GM12878 (cell line): ENCODE measurements around the gene POMT1. TPM values are rescaled to one million over a fixed set of nuclear protein-coding genes. Genes with fewer than 3 reads are reported as not detected.

Experiments
- ATAC-seq: fragments of 200-7000 bp; cut with Tn5 transposase; 3 replicates; pipeline ENCODE4 v1.9.1; 2020; ENCODE audit warnings: mild to moderate bottlenecking, moderate library complexity
- BruUV-seq: library from RNA; stranded (reverse); fragments of 400-500 nt; replicated peaks from 2 replicates; lab custom pipeline; 2021; lab: Mats Ljungman, UMichigan
- CTCF ChIA-PET: fragments of 300-600 bp; sonication (Branson Sonifier 250); formaldehyde crosslinking; extraction: SDS; loops from one replicate; lab custom pipeline; 2021; ENCODE audit warnings: inconsistent platforms; lab: Yijun Ruan, JAX
- POLR2A ChIA-PET: fragments of 350-600 bp; formaldehyde crosslinking; extraction: SDS; loops from one replicate; lab custom pipeline; 2021; ENCODE audit warnings: inconsistent platforms; lab: Charles Lee
- RAD21 ChIA-PET: fragments of 300-600 bp; sonication (Branson Sonifier 250); formaldehyde crosslinking; loops from one replicate; lab custom pipeline; 2023; ENCODE audit warnings: antibody characterized with exemption; ENCODE audit not compliant: unreplicated experiment; lab: Charles Lee
- SMC1A ChIA-PET: fragments of 300-600 bp; sonication (Branson Sonifier 250); formaldehyde crosslinking; loops from one replicate; lab custom pipeline; 2023; ENCODE audit not compliant: unreplicated experiment, uncharacterized antibody; lab: Charles Lee
- DNase-seq: peaks from one replicate; pipeline ENCODE4 v3.0.0-alpha.2; 2011; ENCODE audit warnings: low read depth, low spot score
- FAIRE-seq: peaks from 3 replicates; lab custom pipeline; 2011; peaks lifted over from hg19 to GRCh38; lab: Jason Lieb, UNC
- H2AFZ ChIP-seq: 2 replicates; pipeline ENCODE4 v1.6.0; 2011; ENCODE audit warnings: low read depth, low read length, control low read depth; ENCODE audit not compliant: control insufficient read depth
- H3K27ac ChIP-seq: 2 replicates; pipeline ENCODE4 v1.5.1; 2011; ENCODE audit warnings: control low read depth; ENCODE audit not compliant: control insufficient read depth, insufficient read depth
- H3K27me3 ChIP-seq, 2 experiments: replicated peaks in 1 of 2; 2 replicates each; pipeline versions ENCODE4 v1.6.0 to v1.6.1; 2011; ENCODE audit warnings: low read length in 1 of 2; ENCODE audit not compliant: control insufficient read depth in 2 of 2, insufficient read depth in 2 of 2
- H3K36me3 ChIP-seq, 2 experiments: 2 replicates each; pipeline ENCODE4 v1.5.1; 2011; ENCODE audit warnings: low read length in 1 of 2; ENCODE audit not compliant: control insufficient read depth in 2 of 2, insufficient read depth in 2 of 2
- H3K4me1 ChIP-seq: 2 replicates; pipeline ENCODE4 v1.6.1; 2011; ENCODE audit warnings: mild to moderate bottlenecking, low read length, moderate library complexity, mixed read lengths; ENCODE audit not compliant: control insufficient read depth, insufficient read depth
- H3K4me2 ChIP-seq: 2 replicates; pipeline ENCODE4 v1.6.0; 2011; ENCODE audit warnings: control low read depth; ENCODE audit not compliant: control insufficient read depth, insufficient read depth
- H3K4me3 ChIP-seq: fragments of 200-600 bp; sonication (generic); 2 replicates; pipeline ENCODE4 v1.5.1; 2016
- H3K79me2 ChIP-seq: 2 replicates; pipeline ENCODE4 v1.6.0; 2011; ENCODE audit warnings: low read length; ENCODE audit not compliant: control insufficient read depth, insufficient read depth
- H3K9ac ChIP-seq: 2 replicates; pipeline ENCODE4 v1.8.0; 2011; ENCODE audit warnings: low read length, control low read depth, mixed read lengths; ENCODE audit not compliant: control insufficient read depth, insufficient read depth
- H3K9me3 ChIP-seq: replicated peaks from 3 replicates; pipeline ENCODE4 v1.5.1; 2011; ENCODE audit warnings: mild to moderate bottlenecking, low read length; ENCODE audit not compliant: control insufficient read depth, insufficient read depth
- H4K20me1 ChIP-seq: 2 replicates; pipeline ENCODE4 v1.6.0; 2011; ENCODE audit not compliant: control insufficient read depth, insufficient read depth
- KDM1A ChIP-seq: fragments of 200-600 bp; sonication (generic); IDR thresholded peaks from 2 replicates; pipeline ENCODE4 v1.6.1; 2016; ENCODE audit warnings: borderline replicate concordance
- MYB ChIP-seq: fragments of 150-350 bp; IDR thresholded peaks from 2 replicates; pipeline ENCODE4 v1.6.1; 2014; ENCODE audit warnings: mild to moderate bottlenecking, low read depth, low read length, borderline replicate concordance
- POLR2A ChIP-seq: IDR thresholded peaks from 2 replicates; pipeline ENCODE4 v1.6.1; 2011; ENCODE audit warnings: low read depth, mild to moderate bottlenecking, low read length
- POLR2AphosphoS5 ChIP-seq: IDR thresholded peaks from 2 replicates; pipeline ENCODE4 v1.6.1; 2011; ENCODE audit warnings: mild to moderate bottlenecking, low read length, inconsistent platforms
- SPI1 ChIP-seq: IDR thresholded peaks from 2 replicates; pipeline ENCODE4 v1.6.1; 2011; ENCODE audit warnings: low read depth, mild to moderate bottlenecking, low read length, moderate library complexity, borderline replicate concordance; ENCODE audit not compliant: insufficient read depth
- TCF7 ChIP-seq: IDR thresholded peaks from 2 replicates; pipeline ENCODE4 v1.6.1; 2014; ENCODE audit warnings: antibody characterized with exemption, borderline replicate concordance
- WGBS: methylation state at CpG from one replicate; pipeline ENCODE4 v1.1.6; 2016; ENCODE audit warnings: low lambda C conversion rate; ENCODE audit not compliant: insufficient replicate concordance, insufficient coverage; ENCODE audit errors: missing lambda C conversion rate; 5-methylcytosine and 5-hydroxymethylcytosine counted together
- in situ Hi-C: fragments of 300-500 bp; cut with MboI; formaldehyde crosslinking; loops from 9 replicates; pipeline ENCODE4 v1.14.3; 2018; ENCODE audit warnings: mixed read lengths
- intact Hi-C: fragments of 100-400 bp; cut with micrococcal nuclease; formaldehyde crosslinking; loops from one replicate; pipeline ENCODE4 v1.14.2; 2022; ENCODE audit not compliant: unreplicated experiment
- polyA plus RNA-seq, 11 experiments: library from polyadenylated mRNA; depleted of rRNA in 4 of 11; unstranded in 6 of 11; stranded (reverse) in 5 of 11; fragments of >200 nt; fragmentation: Nextera tagmentation in 4 of 11; fragmentation: Illumina TruSeq in 1 of 11; extraction: Ambion mirVana in 4 of 11; extraction: Trizol in 1 of 11; gene quantifications; 1 replicate in 1 of 11; 2 replicates in 10 of 11; pipeline versions ENCODE4 v1.2.1 to v1.2.3, GENCODE V29; 2011 to 2016; ENCODE audit warnings: inconsistent platforms in 2 of 11, missing spikeins in 2 of 11, low read depth in 1 of 11
- small RNA-seq: library from RNA; depleted of rRNA; stranded (forward); fragments of <200 nt; gene quantifications from one replicate; pipeline ENCODE3, GENCODE V24; 2014
- total RNA-seq, 4 experiments: library from RNA; depleted of rRNA in 3 of 4; stranded (reverse); fragments of >200 nt in 3 of 4; fragmentation: Illumina TruSeq in 1 of 4; extraction: Trizol in 1 of 4; gene quantifications; 2 replicates each; pipeline versions ENCODE4 v1.2.1 to v1.2.3, GENCODE V29; 2013 to 2021
- TF ChIP-seq, protein P1 (sequence below): fragments of 450-650 bp; conservative IDR thresholded peaks from 2 replicates; pipeline ENCODE4 v1.6.1; 2017; ENCODE audit warnings: mild to moderate bottlenecking, moderate library complexity

The POMT1 gene
- total and polyA plus RNA-seq, 10 of the 15 experiments (the other 5 are each of a cell fraction or from before 2014, with no cell fraction given), result 1.2 to 19.2 (median 12.6) TPM

DNA sequence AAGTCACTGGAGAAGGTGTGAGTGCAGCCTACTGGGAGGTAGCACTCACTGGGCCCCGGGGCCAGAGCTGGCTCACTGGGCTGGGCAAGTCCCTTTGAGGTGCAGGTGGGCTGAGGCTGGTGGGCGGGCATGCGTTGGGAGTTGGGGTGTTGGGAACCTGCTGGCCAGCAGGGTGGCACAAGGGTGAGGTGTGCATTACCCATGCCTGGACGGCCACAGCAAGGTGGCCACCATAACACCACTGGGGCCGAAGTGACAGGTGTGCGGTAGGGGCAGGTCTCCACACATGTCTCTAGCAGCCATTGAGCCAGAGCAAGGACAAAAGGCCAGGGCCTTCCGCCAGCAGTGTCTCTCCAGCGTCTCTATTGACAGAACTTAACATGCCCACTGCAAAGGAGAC is 65.2 kb downstream of the POMT1 start:
- TF ChIP-seq KDM1A, result no peak
- no peak for TF ChIP-seq SPI1
- no peak for TF ChIP-seq MYB
- peak; percentile 58 for TF ChIP-seq POLR2A
- TF ChIP-seq, protein P1, sequence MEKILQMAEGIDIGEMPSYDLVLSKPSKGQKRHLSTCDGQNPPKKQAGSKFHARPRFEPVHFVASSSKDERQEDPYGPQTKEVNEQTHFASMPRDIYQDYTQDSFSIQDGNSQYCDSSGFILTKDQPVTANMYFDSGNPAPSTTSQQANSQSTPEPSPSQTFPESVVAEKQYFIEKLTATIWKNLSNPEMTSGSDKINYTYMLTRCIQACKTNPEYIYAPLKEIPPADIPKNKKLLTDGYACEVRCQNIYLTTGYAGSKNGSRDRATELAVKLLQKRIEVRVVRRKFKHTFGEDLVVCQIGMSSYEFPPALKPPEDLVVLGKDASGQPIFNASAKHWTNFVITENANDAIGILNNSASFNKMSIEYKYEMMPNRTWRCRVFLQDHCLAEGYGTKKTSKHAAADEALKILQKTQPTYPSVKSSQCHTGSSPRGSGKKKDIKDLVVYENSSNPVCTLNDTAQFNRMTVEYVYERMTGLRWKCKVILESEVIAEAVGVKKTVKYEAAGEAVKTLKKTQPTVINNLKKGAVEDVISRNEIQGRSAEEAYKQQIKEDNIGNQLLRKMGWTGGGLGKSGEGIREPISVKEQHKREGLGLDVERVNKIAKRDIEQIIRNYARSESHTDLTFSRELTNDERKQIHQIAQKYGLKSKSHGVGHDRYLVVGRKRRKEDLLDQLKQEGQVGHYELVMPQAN, result no peak
- no peak for TF ChIP-seq TCF7
- TF ChIP-seq POLR2AphosphoS5, result peak; percentile 59; the same call in 1 of the 2 replicates
- ChIA-PET SMC1A (no interaction called here), CTCF (no interaction called here), POLR2A (interaction anchor here (0.6 kb wide), 1 partner anchor 240 kb away, joined by 5 read pairs; no protein-coding TSS in a partner anchor), RAD21 (no interaction called here)
- Histone ChIP-seq H3K9ac (no peak overlapping the region), H3K27ac (no peak overlapping the region), H3K27me3 (no peaks in the 10 kb centered on the region), H3K4me1 (no peaks in the 10 kb centered on the region), H3K36me3 (peaks cover 0 to 10% of the 10 kb centered on the region in 2 experiments; a peak in 2 of 4 replicates), H2AFZ (no peak overlapping the region), H3K79me2 (no peaks in the 10 kb centered on the region), H3K4me2 (no peak overlapping the region), H3K9me3 (no peaks in the 10 kb centered on the region; the same call in 2 of the 3 replicates), H3K4me3 (no peak overlapping the region), H4K20me1 (no peaks in the 10 kb centered on the region)
- intact Hi-C loops (no loop called here), in situ Hi-C loops (no loop called here)
- DNase-seq (no peak), ATAC-seq (peak; percentile 28), FAIRE-seq (no peak)
- 97% methylated on average over 8 of the region's 8 CpGs for WGBS
- BruUV-seq, result no TSS peak

Small RNA genes within 50 kb of the gene (small RNA-seq; reads per million reads assigned to genes)
- gene SNORD62A (1.0 reads per million, percentile 33 among the genes with 10 or more reads in this experiment), gene SNORD62B (0.27 reads per million)

Other genes with a start within 250 kb of the POMT1 start
- gene FAM78A, start 226.4 kb upstream of the POMT1 start, total RNA-seq (2014; rRNA removed), result 19.2 and 20.1 TPM in 2 replicates
- 10.5 and 11.0 TPM in 2 replicates for gene FAM78A, start 226.4 kb upstream of the POMT1 start, total RNA-seq (2014; rRNA removed; fragmentation: Illumina TruSeq; extraction: Trizol)
- gene FAM78A, start 226.4 kb upstream of the POMT1 start, total RNA-seq (2021), result 25.1 and 25.4 TPM in 2 replicates
- gene FAM78A, start 226.4 kb upstream of the POMT1 start, polyA plus RNA-seq (2011; rRNA removed), result 13.7 and 32.5 TPM in 2 replicates
- gene FAM78A, start 226.4 kb upstream of the POMT1 start, polyA plus RNA-seq (2014; fragmentation: Illumina TruSeq; extraction: Trizol), result 5.4 and 13.4 TPM in 2 replicates
- under 1 TPM; 0.18 to 0.66 TPM for gene FAM78A, start 226.4 kb upstream of the POMT1 start, polyA plus RNA-seq (2014; fragmentation: Nextera tagmentation; extraction: Ambion mirVana)
- 19.4 and 23.5 TPM in 2 replicates for gene FAM78A, start 226.4 kb upstream of the POMT1 start, polyA plus RNA-seq (2014; rRNA removed)
- 10 to 100 TPM in 1 of 2 experiments, 1 to 10 TPM in 1; 6.7 to 10.1 TPM for gene FAM78A, start 226.4 kb upstream of the POMT1 start, polyA plus RNA-seq (2016; fragmentation: Nextera tagmentation; extraction: Ambion mirVana)
- 0.38 and 0.40 TPM in 2 replicates for gene PLPP7, start 213.2 kb upstream of the POMT1 start, total RNA-seq (2014; rRNA removed)
- gene PLPP7, start 213.2 kb upstream of the POMT1 start, total RNA-seq (2014; rRNA removed; fragmentation: Illumina TruSeq; extraction: Trizol), result 0.09 and 0.31 TPM in 2 replicates
- gene PLPP7, start 213.2 kb upstream of the POMT1 start, total RNA-seq (2021), result 0.72 and 0.97 TPM in 2 replicates
- gene PLPP7, start 213.2 kb upstream of the POMT1 start, polyA plus RNA-seq (2011; rRNA removed), result not detected in 2 replicates
- not detected in 2 replicates for gene PLPP7, start 213.2 kb upstream of the POMT1 start, polyA plus RNA-seq (2014; fragmentation: Illumina TruSeq; extraction: Trizol)
- gene PLPP7, start 213.2 kb upstream of the POMT1 start, polyA plus RNA-seq (2014; fragmentation: Nextera tagmentation; extraction: Ambion mirVana), result under 1 TPM in 1 of 2 experiments, not detected in 1; 0.05 TPM
- gene PLPP7, start 213.2 kb upstream of the POMT1 start, polyA plus RNA-seq (2014; rRNA removed), result 0.12 and 0.25 TPM in 2 replicates
- gene PLPP7, start 213.2 kb upstream of the POMT1 start, polyA plus RNA-seq (2016; fragmentation: Nextera tagmentation; extraction: Ambion mirVana), result 1 to 10 TPM in 1 of 2 experiments, under 1 TPM in 1; 0.68 to 1.0 TPM
- gene PRRC2B, start 108.8 kb upstream of the POMT1 start, total RNA-seq (2014; rRNA removed), result 27.8 and 32.0 TPM in 2 replicates
- 21.2 and 21.6 TPM in 2 replicates for gene PRRC2B, start 108.8 kb upstream of the POMT1 start, total RNA-seq (2014; rRNA removed; fragmentation: Illumina TruSeq; extraction: Trizol)
- 150 and 155 TPM in 2 replicates for gene PRRC2B, start 108.8 kb upstream of the POMT1 start, total RNA-seq (2021)
- gene PRRC2B, start 108.8 kb upstream of the POMT1 start, polyA plus RNA-seq (2011; rRNA removed), result 17.9 and 24.9 TPM in 2 replicates
- gene PRRC2B, start 108.8 kb upstream of the POMT1 start, polyA plus RNA-seq (2014; fragmentation: Illumina TruSeq; extraction: Trizol), result 48.9 and 66.0 TPM in 2 replicates
- gene PRRC2B, start 108.8 kb upstream of the POMT1 start, polyA plus RNA-seq (2014; fragmentation: Nextera tagmentation; extraction: Ambion mirVana), result 1 to 10 TPM in 1 of 2 experiments, under 1 TPM in 1; 0.84 to 2.0 TPM
- gene PRRC2B, start 108.8 kb upstream of the POMT1 start, polyA plus RNA-seq (2014; rRNA removed), result 57.6 and 67.4 TPM in 2 replicates
- 10 to 100 TPM; 28.0 to 29.3 TPM for gene PRRC2B, start 108.8 kb upstream of the POMT1 start, polyA plus RNA-seq (2016; fragmentation: Nextera tagmentation; extraction: Ambion mirVana)
- 19.0 and 20.8 TPM in 2 replicates for gene UCK1, start 28.3 kb downstream of the POMT1 start, total RNA-seq (2014; rRNA removed)
- gene UCK1, start 28.3 kb downstream of the POMT1 start, total RNA-seq (2014; rRNA removed; fragmentation: Illumina TruSeq; extraction: Trizol), result 10.0 and 12.8 TPM in 2 replicates
- 19.2 and 20.6 TPM in 2 replicates for gene UCK1, start 28.3 kb downstream of the POMT1 start, total RNA-seq (2021)
- gene UCK1, start 28.3 kb downstream of the POMT1 start, polyA plus RNA-seq (2011; rRNA removed), result 12.1 and 16.7 TPM in 2 replicates
- gene UCK1, start 28.3 kb downstream of the POMT1 start, polyA plus RNA-seq (2014; fragmentation: Illumina TruSeq; extraction: Trizol), result 8.6 and 10.9 TPM in 2 replicates
- under 1 TPM; 0.31 to 0.88 TPM for gene UCK1, start 28.3 kb downstream of the POMT1 start, polyA plus RNA-seq (2014; fragmentation: Nextera tagmentation; extraction: Ambion mirVana)
- gene UCK1, start 28.3 kb downstream of the POMT1 start, polyA plus RNA-seq (2014; rRNA removed), result 27.0 and 36.8 TPM in 2 replicates
- 10 to 100 TPM; 24.0 to 24.3 TPM for gene UCK1, start 28.3 kb downstream of the POMT1 start, polyA plus RNA-seq (2016; fragmentation: Nextera tagmentation; extraction: Ambion mirVana)
- not detected in 2 replicates for gene PRRT1B, start 42.6 kb downstream of the POMT1 start, total RNA-seq (2014; rRNA removed)
- gene PRRT1B, start 42.6 kb downstream of the POMT1 start, total RNA-seq (2014; rRNA removed; fragmentation: Illumina TruSeq; extraction: Trizol), result not detected in 2 replicates
- gene PRRT1B, start 42.6 kb downstream of the POMT1 start, total RNA-seq (2021), result not detected in 2 replicates
- gene PRRT1B, start 42.6 kb downstream of the POMT1 start, polyA plus RNA-seq (2011; rRNA removed), result not detected in 2 replicates
- not detected in 2 replicates for gene PRRT1B, start 42.6 kb downstream of the POMT1 start, polyA plus RNA-seq (2014; fragmentation: Illumina TruSeq; extraction: Trizol)
- gene PRRT1B, start 42.6 kb downstream of the POMT1 start, polyA plus RNA-seq (2014; fragmentation: Nextera tagmentation; extraction: Ambion mirVana), result not detected
- not detected in 2 replicates for gene PRRT1B, start 42.6 kb downstream of the POMT1 start, polyA plus RNA-seq (2014; rRNA removed)
- gene PRRT1B, start 42.6 kb downstream of the POMT1 start, polyA plus RNA-seq (2016; fragmentation: Nextera tagmentation; extraction: Ambion mirVana), result not detected
- gene RAPGEF1, start 237.2 kb downstream of the POMT1 start, total RNA-seq (2014; rRNA removed), result 45.8 and 52.2 TPM in 2 replicates
- 34.8 and 39.6 TPM in 2 replicates for gene RAPGEF1, start 237.2 kb downstream of the POMT1 start, total RNA-seq (2014; rRNA removed; fragmentation: Illumina TruSeq; extraction: Trizol)
- 113 and 115 TPM in 2 replicates for gene RAPGEF1, start 237.2 kb downstream of the POMT1 start, total RNA-seq (2021)
- 42.9 and 63.9 TPM in 2 replicates for gene RAPGEF1, start 237.2 kb downstream of the POMT1 start, polyA plus RNA-seq (2011; rRNA removed)
- gene RAPGEF1, start 237.2 kb downstream of the POMT1 start, polyA plus RNA-seq (2014; fragmentation: Illumina TruSeq; extraction: Trizol), result 35.7 and 53.4 TPM in 2 replicates
- under 1 TPM; 0.42 to 0.60 TPM for gene RAPGEF1, start 237.2 kb downstream of the POMT1 start, polyA plus RNA-seq (2014; fragmentation: Nextera tagmentation; extraction: Ambion mirVana)
- 73.7 and 83.1 TPM in 2 replicates for gene RAPGEF1, start 237.2 kb downstream of the POMT1 start, polyA plus RNA-seq (2014; rRNA removed)
- gene RAPGEF1, start 237.2 kb downstream of the POMT1 start, polyA plus RNA-seq (2016; fragmentation: Nextera tagmentation; extraction: Ambion mirVana), result 10 to 100 TPM; 10.7 to 12.2 TPM